Right hindlimb (tissue), 1 donor: ENCODE data around the gene BAIAP2.

ENCODE experiments used
- DNase-seq: peaks from one replicate; pipeline ENCODE4 v3.0.0-alpha.2; 2018

BAIAP2 gene

GRCh38 chr17:81037798-81038733, 3.1 kb downstream of the BAIAP2 start:
- no peak for DNase-seq

GRCh38 chr17:81039096-81039495, 4.1 kb downstream of the BAIAP2 start:
- DNase-seq = no peak

- DNase-seq = peak; percentile 61
These were observed 5.2 kb downstream of the BAIAP2 start for GRCh38 chr17:81039854-81040758.

- no peak for DNase-seq
These were observed 5.9 kb downstream of the BAIAP2 start for GRCh38 chr17:81040791-81041337.

GRCh38 chr17:81042606-81043005, 7.7 kb downstream of the BAIAP2 start:
- no peak for DNase-seq

GRCh38 chr17:81043319-81043724, 8.4 kb downstream of the BAIAP2 start:
- no peak for DNase-seq

- peak; percentile 50 for DNase-seq
These were observed 8.9 kb downstream of the BAIAP2 start for GRCh38 chr17:81043725-81044427.

GRCh38 chr17:81044428-81044763, 9.4 kb downstream of the BAIAP2 start:
- DNase-seq = no peak

- DNase-seq = peak; percentile 87
These were observed 10.0 kb downstream of the BAIAP2 start for GRCh38 chr17:81044764-81045589.

GRCh38 chr17:81045590-81046095, 10.7 kb downstream of the BAIAP2 start:
- no peak for DNase-seq

GRCh38 chr17:81046132-81046769, 11.3 kb downstream of the BAIAP2 start:
- DNase-seq = no peak

- no peak for DNase-seq
These were observed 11.9 kb downstream of the BAIAP2 start for GRCh38 chr17:81046770-81047359.

- DNase-seq = no peak
These were observed 13.9 kb downstream of the BAIAP2 start for GRCh38 chr17:81048827-81049371.

- DNase-seq = no peak
These were observed 14.5 kb downstream of the BAIAP2 start for GRCh38 chr17:81049372-81049911.

- no peak for DNase-seq
These were observed 15.1 kb downstream of the BAIAP2 start for GRCh38 chr17:81049973-81050551.

- DNase-seq = no peak
These were observed 16.0 kb downstream of the BAIAP2 start for GRCh38 chr17:81050645-81051625.

- DNase-seq = no peak
These were observed 17.4 kb downstream of the BAIAP2 start for GRCh38 chr17:81052199-81052997.
